Fibroblast of lung (primary cell): ENCODE results near the gene CCNDBP1. TPM values are rescaled to one million over a fixed set of nuclear protein-coding genes. Genes with fewer than 3 reads are reported as not detected.

ENCODE experiments used
- DNase-seq, 2 donors: peaks; one replicate each; pipeline versions ENCODE4 v3.0.0 to v3.0.0-alpha.2; 2010; ENCODE audit warnings: low read depth in 2 of 2
- H2AFZ ChIP-seq: 2 replicates; pipeline ENCODE4 v1.5.1; 2012; ENCODE audit warnings: low read length, control low read depth, inconsistent platforms
- H3K27ac ChIP-seq: 2 replicates; pipeline ENCODE4 v1.5.1; 2011; ENCODE audit warnings: low read length, control low read depth; ENCODE audit not compliant: insufficient read depth
- H3K27me3 ChIP-seq: 2 replicates; pipeline ENCODE4 v1.5.1; 2011; ENCODE audit warnings: mild to moderate bottlenecking, low read length; ENCODE audit not compliant: control insufficient read depth, insufficient read depth
- H3K36me3 ChIP-seq: 2 replicates; pipeline ENCODE4 v1.5.1; 2011; ENCODE audit warnings: low read length; ENCODE audit not compliant: control insufficient read depth, insufficient read depth
- H3K4me1 ChIP-seq: 2 replicates; pipeline ENCODE4 v1.5.1; 2011; ENCODE audit warnings: low read length; ENCODE audit not compliant: control insufficient read depth, insufficient read depth; ENCODE audit errors: extremely low read depth
- H3K4me2 ChIP-seq: 2 replicates; pipeline ENCODE4 v1.5.1; 2011; ENCODE audit warnings: low read length, control low read depth; ENCODE audit not compliant: insufficient read depth; ENCODE audit errors: extremely low read depth
- H3K4me3 ChIP-seq, 4 experiments: fragments of 200-600 bp in 1 of 4; sonication (generic) in 1 of 4; replicated peaks in 1 of 4; 2 replicates each; pipeline ENCODE4 v1.5.1; 2011 to 2016; ENCODE audit warnings: low read length in 4 of 4, low read depth in 3 of 4, mild to moderate bottlenecking in 3 of 4, control low read depth in 2 of 4, inconsistent platforms in 1 of 4, mixed read lengths in 1 of 4; ENCODE audit not compliant: insufficient read depth in 1 of 4; ENCODE audit errors: control extremely low read depth in 1 of 4
- H3K79me2 ChIP-seq: 2 replicates; pipeline ENCODE4 v1.5.1; 2012; ENCODE audit warnings: mild to moderate bottlenecking, low read length, inconsistent platforms; ENCODE audit not compliant: control insufficient read depth, insufficient read depth
- H3K9ac ChIP-seq: 2 replicates; pipeline ENCODE4 v1.5.1; 2011; ENCODE audit warnings: mild to moderate bottlenecking, low read length, control low read depth; ENCODE audit not compliant: insufficient read depth
- H3K9me3 ChIP-seq: 2 replicates; pipeline ENCODE4 v1.5.1; 2012; ENCODE audit warnings: low read depth, low read length; ENCODE audit not compliant: control insufficient read depth, insufficient read depth
- H4K20me1 ChIP-seq: 2 replicates; pipeline ENCODE4 v1.5.1; 2011; ENCODE audit warnings: low read length; ENCODE audit not compliant: control insufficient read depth, insufficient read depth; ENCODE audit errors: extremely low read depth
- EZH2 ChIP-seq: IDR thresholded peaks from 2 replicates; pipeline ENCODE4 v1.5.1; 2012; ENCODE audit warnings: low read length, control low read depth, mild to moderate bottlenecking; ENCODE audit errors: missing control alignments
- polyA plus RNA-seq, 2 donors: library from polyadenylated mRNA; depleted of rRNA in 1 of 2; stranded (reverse) in 1 of 2; unstranded in 1 of 2; fragments of >200 nt; gene quantifications; 2 replicates each; pipeline ENCODE4 v1.2.1, GENCODE V29; 2011 to 2012; ENCODE audit warnings: missing spikeins in 1 of 2
- total RNA-seq: library from RNA; depleted of rRNA; stranded (reverse); fragments of >200 nt; gene quantifications from 2 replicates; pipeline ENCODE4 v1.2.1, GENCODE V29; 2014
- TF ChIP-seq, protein P1 (sequence below), 2 donors: IDR thresholded peaks in 1 of 2; conservative IDR thresholded peaks in 1 of 2; 1 replicate in 1 of 2; 2 replicates in 1 of 2; pipeline ENCODE4 v1.5.1; 2011 to 2012; ENCODE audit warnings: low read length in 2 of 2, control low read depth in 1 of 2, inconsistent platforms in 1 of 2, low read depth in 1 of 2, mild to moderate bottlenecking in 1 of 2

The CCNDBP1 gene
- total and polyA plus RNA-seq, 2 donors (not counting 1 experiment from before 2014, with no cell fraction given), result 78.4 to 101 TPM

DNA sequence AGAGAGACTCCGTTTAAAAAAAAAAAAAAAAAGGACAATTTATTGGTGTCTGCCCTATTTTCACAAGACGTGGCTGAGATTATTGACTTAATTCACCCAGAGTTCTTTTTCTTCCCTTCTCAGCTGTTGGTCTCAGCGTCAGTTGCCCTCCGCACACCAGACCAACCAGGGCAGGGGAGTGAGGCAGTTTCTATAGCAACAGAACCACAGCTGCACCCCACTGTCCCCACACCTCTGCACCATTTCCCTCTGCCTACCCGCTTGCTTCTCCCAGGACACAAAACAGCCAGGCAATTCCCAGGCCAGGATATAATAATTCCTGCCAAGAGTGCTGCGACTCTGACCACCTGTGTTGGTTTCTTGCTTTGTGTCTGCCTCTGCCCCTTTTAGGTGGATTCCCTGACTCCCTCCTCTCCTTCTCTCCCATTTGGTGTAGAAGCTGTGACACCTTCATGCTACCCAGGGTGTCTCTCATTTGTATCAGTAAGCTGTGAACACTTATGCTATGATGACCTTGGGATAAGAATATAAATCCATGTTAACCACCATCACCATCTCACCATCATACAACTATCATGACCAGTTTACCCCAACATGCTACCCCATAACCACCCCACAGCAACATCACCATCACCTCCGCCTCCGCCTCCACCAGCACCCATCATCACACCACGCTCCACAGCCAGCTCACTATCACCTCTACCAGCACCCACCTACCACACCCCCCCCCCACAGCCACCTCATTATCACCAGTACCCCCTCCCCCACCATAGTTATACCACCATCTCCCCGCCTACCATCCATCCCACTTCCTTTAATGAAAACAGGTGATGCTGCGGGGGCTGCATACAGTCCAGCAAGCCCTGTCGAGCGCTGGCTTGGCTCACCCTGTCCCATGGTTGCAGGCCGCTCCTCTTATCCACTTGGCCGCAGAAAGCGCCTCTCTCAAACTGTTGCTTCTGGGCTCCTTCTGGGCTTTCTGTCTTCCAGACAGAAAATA lies 35.0 kb downstream of the CCNDBP1 start:
- Histone ChIP-seq H3K27ac (no peak overlapping the region), H4K20me1 (no peaks in the 10 kb centered on the region), H3K27me3 (peaks cover 7% of the 10 kb centered on the region), H3K4me3 (no peak overlapping the region), H3K36me3 (no peaks in the 10 kb centered on the region), H3K9ac (no peak overlapping the region), H3K4me1 (no peaks in the 10 kb centered on the region), H3K79me2 (no peaks in the 10 kb centered on the region), H2AFZ (no peak overlapping the region), H3K4me2 (no peak overlapping the region), H3K9me3 (no peaks in the 10 kb centered on the region)
- DNase-seq, result no peak
- TF ChIP-seq, protein P1, sequence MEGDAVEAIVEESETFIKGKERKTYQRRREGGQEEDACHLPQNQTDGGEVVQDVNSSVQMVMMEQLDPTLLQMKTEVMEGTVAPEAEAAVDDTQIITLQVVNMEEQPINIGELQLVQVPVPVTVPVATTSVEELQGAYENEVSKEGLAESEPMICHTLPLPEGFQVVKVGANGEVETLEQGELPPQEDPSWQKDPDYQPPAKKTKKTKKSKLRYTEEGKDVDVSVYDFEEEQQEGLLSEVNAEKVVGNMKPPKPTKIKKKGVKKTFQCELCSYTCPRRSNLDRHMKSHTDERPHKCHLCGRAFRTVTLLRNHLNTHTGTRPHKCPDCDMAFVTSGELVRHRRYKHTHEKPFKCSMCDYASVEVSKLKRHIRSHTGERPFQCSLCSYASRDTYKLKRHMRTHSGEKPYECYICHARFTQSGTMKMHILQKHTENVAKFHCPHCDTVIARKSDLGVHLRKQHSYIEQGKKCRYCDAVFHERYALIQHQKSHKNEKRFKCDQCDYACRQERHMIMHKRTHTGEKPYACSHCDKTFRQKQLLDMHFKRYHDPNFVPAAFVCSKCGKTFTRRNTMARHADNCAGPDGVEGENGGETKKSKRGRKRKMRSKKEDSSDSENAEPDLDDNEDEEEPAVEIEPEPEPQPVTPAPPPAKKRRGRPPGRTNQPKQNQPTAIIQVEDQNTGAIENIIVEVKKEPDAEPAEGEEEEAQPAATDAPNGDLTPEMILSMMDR (conservative IDR thresholded peaks at IDR 0.05 in 1 of 2, IDR thresholded peaks at IDR 0.05 in 1 of 2; ENCODE audit: low read depth in 1 of 2, low read length in 2 of 2), result no peak
- no peak for TF ChIP-seq EZH2

DNA sequence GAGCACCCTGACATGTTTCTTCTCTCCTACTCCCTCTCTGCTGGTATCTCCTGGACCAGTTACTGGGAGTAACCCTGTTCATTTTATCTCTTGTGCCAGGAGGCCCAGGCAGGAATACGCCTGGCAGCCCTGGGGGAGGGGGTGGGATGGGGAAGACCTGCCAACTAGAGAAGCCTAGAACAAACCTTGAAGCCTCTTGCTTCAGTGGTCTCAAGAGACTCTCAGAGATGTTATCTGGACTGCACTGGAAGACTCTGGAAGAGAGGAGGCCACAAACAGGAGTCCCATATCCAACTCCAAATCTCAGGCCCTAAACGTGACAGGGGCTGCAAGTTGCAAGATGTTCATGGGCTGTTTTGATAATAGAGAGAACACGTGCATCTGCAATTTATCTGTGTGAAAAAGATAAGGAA lies 35.8 kb downstream of the CCNDBP1 start, which contains the start of gene EPB42:
Gene EPB42 (minus strand): TSS at position 28 of the 413 bp plus-strand sequence. CDS start 193 bp downstream, outside the sequence.
- no peaks in the 10 kb centered on the region for H4K20me1 ChIP-seq
- H3K27ac ChIP-seq, result no peak within 1 kb of the TSS
- no peak for DNase-seq
- no peak within 1 kb of the TSS for H2AFZ ChIP-seq
- no peak within 1 kb of the TSS for H3K4me3 ChIP-seq
- H3K79me2 ChIP-seq, result no peaks in the 10 kb centered on the region
- H3K27me3 ChIP-seq, result peaks cover 7% of the 10 kb centered on the region
- no peaks in the 10 kb centered on the region for H3K4me1 ChIP-seq
- no peaks in the 10 kb centered on the region for H3K9me3 ChIP-seq
- no peak within 1 kb of the TSS for H3K9ac ChIP-seq
- H3K36me3 ChIP-seq, result no peaks in the 10 kb centered on the region
- no peak within 1 kb of the TSS for H3K4me2 ChIP-seq
- TF ChIP-seq EZH2, result no peak
- TF ChIP-seq, protein P1 (conservative IDR thresholded peaks at IDR 0.05 in 1 of 2, IDR thresholded peaks at IDR 0.05 in 1 of 2; ENCODE audit: low read depth in 1 of 2, low read length in 2 of 2), result no peak

DNA sequence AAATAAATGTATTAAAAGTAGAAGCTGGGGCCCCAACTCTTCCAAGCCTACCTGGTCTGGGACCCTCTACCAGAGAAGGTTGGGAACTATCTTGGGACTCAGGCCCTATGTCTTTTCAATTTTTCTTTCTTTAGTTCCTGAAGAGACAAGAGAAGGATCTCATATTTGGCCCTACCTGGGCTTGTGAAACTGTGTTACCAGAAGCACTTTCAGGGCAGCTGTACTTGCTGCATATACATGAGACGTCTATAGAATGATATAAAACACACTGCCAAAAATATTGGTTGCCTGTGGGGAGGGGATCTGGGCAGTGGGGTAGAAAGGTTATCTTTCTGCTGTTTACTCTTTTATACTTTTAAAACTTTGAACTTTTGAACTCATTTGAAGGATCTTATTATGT lies 36.2 kb downstream of the CCNDBP1 start:
- peaks cover 7% of the 10 kb centered on the region for H3K27me3 ChIP-seq
- no peak for DNase-seq
- no peak overlapping the region for H3K9ac ChIP-seq
- no peak overlapping the region for H3K4me2 ChIP-seq
- H3K9me3 ChIP-seq, result no peaks in the 10 kb centered on the region
- H3K79me2 ChIP-seq, result no peaks in the 10 kb centered on the region
- H2AFZ ChIP-seq, result no peak overlapping the region
- TF ChIP-seq, protein P1 (conservative IDR thresholded peaks at IDR 0.05 in 1 of 2, IDR thresholded peaks at IDR 0.05 in 1 of 2; ENCODE audit: low read depth in 1 of 2, low read length in 2 of 2), result no peak
- TF ChIP-seq EZH2, result no peak
- no peak overlapping the region for H3K27ac ChIP-seq
- no peaks in the 10 kb centered on the region for H3K4me1 ChIP-seq
- H3K4me3 ChIP-seq, result no peak overlapping the region
- H3K36me3 ChIP-seq, result no peaks in the 10 kb centered on the region
- H4K20me1 ChIP-seq, result no peaks in the 10 kb centered on the region
